HepG2 (cell line): ENCODE results near the gene SH2D7. TPM values are rescaled to one million over a fixed set of nuclear protein-coding genes. Genes with fewer than 3 reads are reported as not detected.

ENCODE experiments used
- ARID2 ChIP-seq: sonication (generic); formaldehyde crosslinking; IDR thresholded peaks from 2 replicates; pipeline ENCODE4 v1.8.1; 2022; ENCODE audit warnings: mild to moderate bottlenecking, missing genetic modification reagents, borderline replicate concordance
- CSRNP1 ChIP-seq: sonication (generic); formaldehyde crosslinking; IDR thresholded peaks from 2 replicates; pipeline ENCODE4 v1.8.1; 2023; ENCODE audit warnings: mild to moderate bottlenecking, missing genetic modification reagents
- GABPA ChIP-seq, 2 experiments: IDR thresholded peaks; 2 replicates each; pipeline ENCODE4 v1.6.1; 2011 to 2016; ENCODE audit warnings: low read depth in 2 of 2, low read length in 1 of 2, missing biosample characterization in 1 of 2, missing genetic modification characterization in 1 of 2
- HBP1 ChIP-seq: IDR thresholded peaks from 2 replicates; pipeline ENCODE4 v1.6.1; 2016; ENCODE audit warnings: low read depth, control low read depth
- KDM4B ChIP-seq: sonication (generic); formaldehyde crosslinking; IDR thresholded peaks from 2 replicates; pipeline ENCODE4 v1.4.0; 2020; ENCODE audit warnings: missing genetic modification reagents
- MAFG ChIP-seq: sonication (generic); formaldehyde crosslinking; IDR thresholded peaks from 2 replicates; pipeline ENCODE4 v1.5.1; 2020; ENCODE audit warnings: mild to moderate bottlenecking, missing genetic modification reagents
- NCOA2 ChIP-seq: sonication (generic); formaldehyde crosslinking; IDR thresholded peaks from 2 replicates; pipeline ENCODE4 v1.8.0; 2022; ENCODE audit warnings: inconsistent platforms
- NFKB2 ChIP-seq: sonication (generic); formaldehyde crosslinking; IDR thresholded peaks from 2 replicates; pipeline ENCODE4 v1.4.0; 2020; ENCODE audit warnings: missing genetic modification reagents, borderline replicate concordance
- SP5 ChIP-seq: IDR thresholded peaks from 2 replicates; pipeline ENCODE4 v1.6.1; 2016; ENCODE audit warnings: low read depth, borderline replicate concordance
- TBX3 ChIP-seq: fragments of 450-650 bp; IDR thresholded peaks from 2 replicates; pipeline ENCODE4 v1.6.1; 2017; ENCODE audit warnings: antibody characterized with exemption, mild to moderate bottlenecking, inconsistent platforms, borderline replicate concordance
- TSC22D2 ChIP-seq: sonication (generic); formaldehyde crosslinking; IDR thresholded peaks from 2 replicates; pipeline ENCODE4 v1.5.1; 2020; ENCODE audit warnings: missing genetic modification reagents, mild to moderate bottlenecking, borderline replicate concordance
- ZNF18 ChIP-seq: sonication (generic); formaldehyde crosslinking; IDR thresholded peaks from 2 replicates; pipeline ENCODE4 v1.8.0; 2022; ENCODE audit warnings: mild to moderate bottlenecking, missing genetic modification reagents; ENCODE audit not compliant: insufficient replicate concordance
- ZNF430 ChIP-seq: sonication (generic); formaldehyde crosslinking; IDR thresholded peaks from 2 replicates; pipeline ENCODE4 v1.9.0; 2021; ENCODE audit warnings: mild to moderate bottlenecking, missing genetic modification reagents
- ZNF609 ChIP-seq: sonication (generic); formaldehyde crosslinking; IDR thresholded peaks from 2 replicates; pipeline ENCODE4 v1.4.0; 2020; ENCODE audit warnings: mild to moderate bottlenecking, missing genetic modification reagents, borderline replicate concordance
- ZNF652 ChIP-seq: IDR thresholded peaks from 2 replicates; pipeline ENCODE4 v1.6.1; 2016; ENCODE audit warnings: low read depth, borderline replicate concordance
- ZNF788 ChIP-seq: sonication (generic); formaldehyde crosslinking; IDR thresholded peaks from 2 replicates; pipeline ENCODE4 v1.5.0; 2020; ENCODE audit warnings: mild to moderate bottlenecking, missing genetic modification reagents, borderline replicate concordance
- ZNF839 ChIP-seq: sonication (generic); formaldehyde crosslinking; IDR thresholded peaks from 2 replicates; pipeline ENCODE4 v1.4.0; 2020; ENCODE audit warnings: missing genetic modification reagents, mild to moderate bottlenecking, borderline replicate concordance
- ZNF883 ChIP-seq: sonication (generic); formaldehyde crosslinking; IDR thresholded peaks from 2 replicates; pipeline ENCODE4 v1.5.1; 2020; ENCODE audit warnings: mild to moderate bottlenecking, missing genetic modification reagents; ENCODE audit errors: not compliant biosample characterization
- polyA plus RNA-seq, 8 experiments: library from polyadenylated mRNA; depleted of rRNA in 3 of 8; stranded (reverse) in 7 of 8; unstranded in 1 of 8; fragments of >200 nt; fragmentation: Illumina TruSeq in 4 of 8; extraction: Trizol in 4 of 8; gene quantifications; 2 replicates each; pipeline versions ENCODE4 v1.2.1 to v1.2.3, GENCODE V29; 2011 to 2016; ENCODE audit warnings: low read depth in 4 of 8, missing spikeins in 1 of 8, mixed read lengths in 1 of 8; ENCODE audit not compliant: insufficient read depth in 1 of 8
- total RNA-seq, 5 experiments: library from RNA; depleted of rRNA; stranded (reverse); fragments of >200 nt; fragmentation: Illumina TruSeq; extraction: Trizol; gene quantifications; 2 replicates each; pipeline ENCODE4 v1.2.3, GENCODE V29; 2016; ENCODE audit warnings: low read depth in 1 of 5

SH2D7 gene
- total and polyA plus RNA-seq, 2 of the 13 experiments (the other 11 are each of a cell fraction or from before 2014, with no cell fraction given) = not detected

GRCh38 chr15:78065284-78065872 lies 27.0 kb upstream of the SH2D7 start (continued):
- 0 out of 2 replicates have a peak, but pooled peaks have one; percentile 17 for TF ChIP-seq CSRNP1
- no peak for TF ChIP-seq MAFG
- TF ChIP-seq GABPA (IDR thresholded peaks at IDR 0.05; ENCODE audit: low read depth, low read length) = no peak
- TF ChIP-seq GABPA (CRISPR knock-in tag; IDR thresholded peaks at IDR 0.05; ENCODE audit: low read depth) = peak; percentile 72
- TF ChIP-seq TSC22D2 (CRISPR knock-in tag) = peak; percentile 61; the same call in 1 of the 2 replicates
- TF ChIP-seq ARID2 = peak; percentile 38; the same call in 1 of the 2 replicates
- TF ChIP-seq NFKB2 (CRISPR knock-in tag) = 0 out of 2 replicates have a peak, but pooled peaks have one; percentile 48
- TF ChIP-seq ZNF883 (CRISPR knock-in tag) = peak; percentile 53
- TF ChIP-seq ZNF609 (CRISPR knock-in tag) = peak; percentile 98
- TF ChIP-seq ZNF18 (CRISPR knock-in tag) = peak; percentile 60
- TF ChIP-seq TBX3 = peak; percentile 47; the same call in 1 of the 2 replicates
- peak; percentile 87; the same call in 1 of the 2 replicates for TF ChIP-seq HBP1 (CRISPR knock-in tag)
- TF ChIP-seq ZNF652 (CRISPR knock-in tag) = peak; percentile 55; the same call in 1 of the 2 replicates
- peak; percentile 96 for TF ChIP-seq NCOA2 (CRISPR knock-in tag)
- peak; percentile 91; the same call in 1 of the 2 replicates for TF ChIP-seq ZNF788 (CRISPR knock-in tag)
- TF ChIP-seq KDM4B (CRISPR knock-in tag) = peak; percentile 95
- TF ChIP-seq SP5 = peak; percentile 76
- no peak for TF ChIP-seq ZNF839
- TF ChIP-seq ZNF430 (CRISPR knock-in tag) = peak; percentile 91; the same call in 1 of the 2 replicates
